HG02943 (cell line): ENCODE data around the gene SYNPO2L.
"Not testable (repeated sequence)": the region's sequence is repeated elsewhere in the genome, so short reads cannot be mapped to it uniquely, and the experiment has no call there.

Experiments
- ATAC-seq: cut with Tn5 transposase; IDR thresholded peaks from one replicate; pipeline ENCODE4 v1.9.1; 2021; ENCODE audit warnings: mild to moderate bottlenecking, low read depth, moderate library complexity; ENCODE audit not compliant: unreplicated experiment

The SYNPO2L gene

GRCh38 chr10:73655990-73656298 lies at the start of gene SYNPO2L:
Gene SYNPO2L, minus strand, starts transcription at chr10:73656029. Its CDS starts 107 bp downstream, at chr10:73655922.
- ATAC-seq = no peak

- not testable (repeated sequence) for ATAC-seq
Observed at GRCh38 chr10:73703924-73704323, 48.1 kb upstream of the SYNPO2L start.

GRCh38 chr10:73698819-73699218 lies 43.0 kb upstream of the SYNPO2L start:
- not testable (repeated sequence) for ATAC-seq

GRCh38 chr10:73697675-73698159 lies 41.9 kb upstream of the SYNPO2L start, which contains the start of gene AGAP5:
Gene AGAP5, minus strand, starts transcription at chr10:73698109. Its CDS starts 354 bp downstream, at chr10:73697755.
- ATAC-seq = not testable (repeated sequence)

GRCh38 chr10:73695302-73695701 lies 39.5 kb upstream of the SYNPO2L start:
- ATAC-seq = not testable (repeated sequence)

- ATAC-seq = not testable (repeated sequence)
Observed at GRCh38 chr10:73690755-73691154, 34.9 kb upstream of the SYNPO2L start.

GRCh38 chr10:73689596-73689995 lies 33.8 kb upstream of the SYNPO2L start:
- ATAC-seq = not testable (repeated sequence)

- ATAC-seq = not testable (repeated sequence)
Observed at GRCh38 chr10:73687641-73688040, 31.8 kb upstream of the SYNPO2L start.

GRCh38 chr10:73674546-73674945 lies 18.7 kb upstream of the SYNPO2L start:
- not testable (repeated sequence) for ATAC-seq

GRCh38 chr10:73668378-73668777 lies 12.5 kb upstream of the SYNPO2L start:
- not testable (repeated sequence) for ATAC-seq

- not testable (repeated sequence) for ATAC-seq
Observed at GRCh38 chr10:73666153-73666809, 10.5 kb upstream of the SYNPO2L start.

- ATAC-seq = not testable (repeated sequence)
Observed at GRCh38 chr10:73665581-73665980, 9.8 kb upstream of the SYNPO2L start.

- ATAC-seq = not testable (repeated sequence)
Observed at GRCh38 chr10:73664156-73665040, 8.6 kb upstream of the SYNPO2L start.

- not testable (repeated sequence) for ATAC-seq
Observed at GRCh38 chr10:73663621-73664020, 7.8 kb upstream of the SYNPO2L start.

GRCh38 chr10:73662705-73663104 lies 6.9 kb upstream of the SYNPO2L start:
- ATAC-seq = not testable (repeated sequence)

GRCh38 chr10:73655257-73655989 lies 406 bp downstream of the SYNPO2L start:
- ATAC-seq = no peak

- ATAC-seq = no peak
Observed at GRCh38 chr10:73653701-73654100, 2.1 kb downstream of the SYNPO2L start.

- ATAC-seq = no peak
Observed at GRCh38 chr10:73653195-73653594, 2.6 kb downstream of the SYNPO2L start.

- ATAC-seq = no peak
Observed at GRCh38 chr10:73650537-73651331, 5.1 kb downstream of the SYNPO2L start.
